MM.1S (cell line): ENCODE data around the gene RHOT2.

Experiments
- DNase-seq: peaks from one replicate; pipeline ENCODE4 v3.0.0-alpha.2; 2015
- H2AFZ ChIP-seq: fragments of 300-600 bp; sonication (generic); 2 replicates; pipeline ENCODE4 v1.6.0; 2016; ENCODE audit warnings: antibody characterized with exemption, low read length
- H3F3A ChIP-seq: fragments of 300-600 bp; sonication (generic); 2 replicates; pipeline ENCODE4 v1.6.1; 2016; ENCODE audit warnings: mild to moderate bottlenecking, antibody characterized with exemption, low read length, moderate library complexity, mixed read lengths; ENCODE audit not compliant: insufficient read depth
- H3K27ac ChIP-seq: fragments of 300-600 bp; sonication (generic); 2 replicates; pipeline ENCODE4 v1.5.1; 2016; ENCODE audit warnings: mild to moderate bottlenecking, low read length
- H3K27me3 ChIP-seq: fragments of 300-600 bp; sonication (generic); replicated peaks from 2 replicates; pipeline ENCODE4 v1.6.0; 2016; ENCODE audit warnings: low read length; ENCODE audit not compliant: insufficient read depth
- H3K36me3 ChIP-seq: fragments of 300-600 bp; sonication (generic); replicated peaks from 2 replicates; pipeline ENCODE4 v1.6.1; 2016; ENCODE audit warnings: mild to moderate bottlenecking, low read length, mixed read lengths; ENCODE audit not compliant: insufficient read depth
- H3K4me1 ChIP-seq: fragments of 300-600 bp; sonication (generic); 2 replicates; pipeline ENCODE4 v1.6.1; 2016; ENCODE audit warnings: low read length, mixed read lengths
- H3K4me2 ChIP-seq: fragments of 300-600 bp; sonication (generic); 2 replicates; pipeline ENCODE4 v1.6.0; 2016; ENCODE audit warnings: low read depth, low read length
- H3K4me3 ChIP-seq: fragments of 300-600 bp; sonication (generic); 2 replicates; pipeline ENCODE4 v1.5.1; 2016; ENCODE audit warnings: low read length, mixed read lengths
- H3K79me2 ChIP-seq: fragments of 300-600 bp; sonication (generic); 2 replicates; pipeline ENCODE4 v1.6.1; 2016; ENCODE audit warnings: mixed run types, low read length, mixed read lengths
- H3K9ac ChIP-seq: fragments of 300-600 bp; sonication (generic); 2 replicates; pipeline ENCODE4 v1.6.1; 2016; ENCODE audit warnings: low read length, mixed read lengths
- H3K9me2 ChIP-seq: fragments of 300-600 bp; sonication (generic); replicated peaks from 2 replicates; pipeline ENCODE4 v1.6.1; 2016; ENCODE audit warnings: mild to moderate bottlenecking, low read length, mixed read lengths; ENCODE audit not compliant: insufficient read depth
- H3K9me3 ChIP-seq: fragments of 300-600 bp; sonication (generic); replicated peaks from 2 replicates; pipeline ENCODE4 v1.6.1; 2016; ENCODE audit warnings: mild to moderate bottlenecking, low read length, mixed read lengths; ENCODE audit not compliant: insufficient read depth
- H4K20me1 ChIP-seq: fragments of 300-600 bp; sonication (generic); 2 replicates; pipeline ENCODE4 v1.6.1; 2016; ENCODE audit warnings: mild to moderate bottlenecking, low read length, moderate library complexity, mixed read lengths; ENCODE audit not compliant: insufficient read depth
- EZH2 ChIP-seq: fragments of 300-600 bp; sonication (generic); optimal IDR thresholded peaks from 2 replicates; pipeline ENCODE3; 2017; ENCODE audit warnings: low read depth, mild to moderate bottlenecking, antibody characterized with exemption, low read length, mixed read lengths
- EZH2phosphoT487 ChIP-seq: fragments of 300-600 bp; sonication (generic); IDR thresholded peaks from 2 replicates; pipeline ENCODE4 v1.6.1; 2018; ENCODE audit warnings: antibody characterized with exemption, low read length
- TF ChIP-seq, protein P1 (sequence below): fragments of 300-600 bp; sonication (generic); IDR thresholded peaks from 2 replicates; pipeline ENCODE4 v1.5.1; 2016; ENCODE audit warnings: antibody characterized with exemption, low read length, mixed read lengths

RHOT2 gene

DNA sequence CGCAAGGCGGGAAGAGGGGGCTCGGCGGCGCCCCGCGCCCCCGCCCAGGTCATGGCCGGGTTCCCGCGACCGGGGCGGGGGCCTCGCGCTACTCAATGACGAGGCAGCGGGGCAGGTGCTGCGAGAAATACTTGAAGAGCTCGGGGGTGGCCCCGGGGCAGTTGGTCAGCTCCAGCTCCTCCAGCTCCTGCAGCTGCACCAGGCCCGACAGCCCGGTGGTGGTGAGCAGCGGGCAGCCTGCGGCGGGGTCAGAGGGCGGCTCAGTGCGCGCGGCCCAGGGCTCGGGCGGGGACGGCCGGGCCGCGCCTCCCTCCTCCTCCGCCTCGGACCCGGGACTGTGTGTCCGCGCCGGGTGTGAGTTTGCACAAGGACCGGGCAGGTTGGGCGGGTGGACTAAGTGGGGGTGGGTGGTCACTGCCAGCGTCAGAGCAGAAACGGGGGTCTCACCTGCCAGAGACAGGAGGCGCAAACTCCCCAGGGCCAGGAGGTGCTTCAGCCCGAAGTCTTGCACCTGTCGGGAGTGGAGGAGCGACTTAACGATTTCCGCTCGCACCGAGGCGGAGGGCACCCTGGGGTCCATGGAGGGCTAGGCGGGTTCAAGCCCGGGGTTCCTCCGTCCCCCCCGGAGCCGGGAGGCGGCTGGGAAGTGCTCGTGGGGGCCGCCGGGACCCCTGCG is 26.4 kb downstream of the RHOT2 start:
- H3K27ac ChIP-seq = no peak overlapping the region
- no peak overlapping the region for H3K4me3 ChIP-seq
- peaks cover 6% of the 10 kb centered on the region; the same call in 1 of the 2 replicates for H3K79me2 ChIP-seq
- H3K9me3 ChIP-seq = no peaks in the 10 kb centered on the region
- TF ChIP-seq EZH2 (no peak), EZH2phosphoT487 (no peak)
- TF ChIP-seq, protein P1, sequence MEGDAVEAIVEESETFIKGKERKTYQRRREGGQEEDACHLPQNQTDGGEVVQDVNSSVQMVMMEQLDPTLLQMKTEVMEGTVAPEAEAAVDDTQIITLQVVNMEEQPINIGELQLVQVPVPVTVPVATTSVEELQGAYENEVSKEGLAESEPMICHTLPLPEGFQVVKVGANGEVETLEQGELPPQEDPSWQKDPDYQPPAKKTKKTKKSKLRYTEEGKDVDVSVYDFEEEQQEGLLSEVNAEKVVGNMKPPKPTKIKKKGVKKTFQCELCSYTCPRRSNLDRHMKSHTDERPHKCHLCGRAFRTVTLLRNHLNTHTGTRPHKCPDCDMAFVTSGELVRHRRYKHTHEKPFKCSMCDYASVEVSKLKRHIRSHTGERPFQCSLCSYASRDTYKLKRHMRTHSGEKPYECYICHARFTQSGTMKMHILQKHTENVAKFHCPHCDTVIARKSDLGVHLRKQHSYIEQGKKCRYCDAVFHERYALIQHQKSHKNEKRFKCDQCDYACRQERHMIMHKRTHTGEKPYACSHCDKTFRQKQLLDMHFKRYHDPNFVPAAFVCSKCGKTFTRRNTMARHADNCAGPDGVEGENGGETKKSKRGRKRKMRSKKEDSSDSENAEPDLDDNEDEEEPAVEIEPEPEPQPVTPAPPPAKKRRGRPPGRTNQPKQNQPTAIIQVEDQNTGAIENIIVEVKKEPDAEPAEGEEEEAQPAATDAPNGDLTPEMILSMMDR = no peak
- no peak for DNase-seq
- H3K27me3 ChIP-seq = peaks cover 69% of the 10 kb centered on the region
- no peaks in the 10 kb centered on the region for H3K36me3 ChIP-seq
- H3F3A ChIP-seq = no peaks in the 10 kb centered on the region
- no peaks in the 10 kb centered on the region for H4K20me1 ChIP-seq
- no peak overlapping the region for H3K9ac ChIP-seq
- no peaks in the 10 kb centered on the region for H3K9me2 ChIP-seq
- H3K4me1 ChIP-seq = peaks cover 4% of the 10 kb centered on the region
- no peak overlapping the region for H3K4me2 ChIP-seq
- H2AFZ ChIP-seq = no peak overlapping the region

DNA sequence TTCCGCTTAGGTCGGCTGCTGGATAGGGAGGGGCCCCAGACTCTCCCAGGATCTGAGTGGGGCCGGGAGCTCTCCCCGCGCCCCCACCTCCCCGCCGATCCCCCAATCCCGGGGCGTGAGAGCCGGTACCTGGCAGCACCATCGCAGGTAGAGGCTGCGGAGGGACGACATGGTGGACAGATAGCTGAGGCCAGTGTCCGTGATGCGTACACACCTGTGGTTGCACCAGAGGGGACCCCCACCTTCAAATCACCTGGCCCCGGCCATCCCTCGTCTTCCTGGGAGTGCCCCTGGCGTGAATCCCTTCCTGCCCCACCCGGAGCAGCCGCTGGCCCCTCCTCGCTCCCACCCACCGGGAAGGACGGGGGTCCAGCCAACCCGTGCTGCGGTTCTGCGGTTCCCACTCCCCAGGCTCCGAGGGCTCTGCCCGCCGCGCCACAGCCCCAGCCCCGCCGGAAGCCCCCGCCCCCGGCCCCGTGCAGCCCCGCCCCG is 27.0 kb downstream of the RHOT2 start:
- H3K4me2 ChIP-seq = no peak overlapping the region
- TF ChIP-seq EZH2phosphoT487 (no peak), EZH2 (no peak)
- TF ChIP-seq, protein P1 = no peak
- no peak overlapping the region for H3K9ac ChIP-seq
- no peaks in the 10 kb centered on the region for H3F3A ChIP-seq
- H3K9me2 ChIP-seq = no peaks in the 10 kb centered on the region
- H3K27me3 ChIP-seq = peaks cover 73% of the 10 kb centered on the region
- no peaks in the 10 kb centered on the region for H3K4me1 ChIP-seq
- H3K27ac ChIP-seq = no peak overlapping the region
- no peaks in the 10 kb centered on the region for H4K20me1 ChIP-seq
- no peaks in the 10 kb centered on the region for H3K79me2 ChIP-seq
- H3K4me3 ChIP-seq = no peak overlapping the region
- no peaks in the 10 kb centered on the region for H3K36me3 ChIP-seq
- DNase-seq = no peak
- H3K9me3 ChIP-seq = no peaks in the 10 kb centered on the region
- H2AFZ ChIP-seq = no peak overlapping the region

DNA sequence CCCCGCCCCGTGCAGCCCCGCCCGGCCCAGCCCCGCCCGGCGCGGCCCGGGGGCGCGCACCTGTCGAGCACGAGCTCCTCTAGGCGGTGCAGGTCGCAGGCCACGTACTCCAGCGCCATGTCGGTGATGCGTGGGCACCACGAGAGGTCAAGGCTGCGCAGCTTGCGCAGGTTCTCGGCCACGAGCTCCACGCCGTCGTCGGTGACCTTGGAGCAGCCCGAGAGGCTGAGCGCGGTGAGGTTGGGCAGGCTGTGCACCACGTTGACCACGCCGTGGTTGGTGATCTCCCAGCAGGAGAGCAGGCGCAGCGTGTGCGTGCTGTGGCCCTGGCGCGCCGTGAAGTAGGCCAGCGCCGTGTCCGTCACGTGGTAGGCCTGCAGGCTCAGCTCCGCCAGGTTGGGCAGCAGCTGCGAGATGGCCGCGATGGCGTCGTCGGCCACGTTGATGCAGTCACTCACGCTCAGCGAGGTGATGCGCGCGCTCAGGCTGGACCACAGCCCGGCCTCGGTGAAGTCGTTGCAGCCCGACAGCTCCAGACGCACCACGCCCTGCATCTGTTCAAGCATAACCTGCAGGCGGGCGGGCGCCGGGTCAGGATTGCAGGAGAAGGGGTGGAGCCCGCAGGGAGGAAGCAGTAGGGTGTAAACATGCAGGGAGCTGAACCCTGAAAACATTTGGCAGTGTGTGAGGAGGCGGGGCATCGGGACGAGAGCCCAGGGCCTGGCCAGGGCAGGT is 27.6 kb downstream of the RHOT2 start:
- peaks cover 79% of the 10 kb centered on the region for H3K27me3 ChIP-seq
- no peak overlapping the region for H3K27ac ChIP-seq
- TF ChIP-seq, protein P1 = no peak
- TF ChIP-seq EZH2 (no peak), EZH2phosphoT487 (no peak)

More for the DNA sequence above, 27.6 kb downstream of the RHOT2 start:
- no peak overlapping the region for H3K4me2 ChIP-seq
- H3K36me3 ChIP-seq = no peaks in the 10 kb centered on the region
- H3F3A ChIP-seq = no peaks in the 10 kb centered on the region
- H3K4me3 ChIP-seq = no peak overlapping the region
- DNase-seq = no peak
- no peaks in the 10 kb centered on the region for H3K79me2 ChIP-seq
- no peaks in the 10 kb centered on the region for H3K4me1 ChIP-seq
- H3K9me2 ChIP-seq = no peaks in the 10 kb centered on the region
- H3K9me3 ChIP-seq = no peaks in the 10 kb centered on the region
- H3K9ac ChIP-seq = no peak overlapping the region
- no peak overlapping the region for H2AFZ ChIP-seq
- H4K20me1 ChIP-seq = no peaks in the 10 kb centered on the region
